HG03045 (cell line): ENCODE data around the gene AFAP1L1.
"Not testable (repeated sequence)": the region's sequence is repeated elsewhere in the genome, so short reads cannot be mapped to it uniquely, and the experiment has no call there.

Source experiments
- ATAC-seq: cut with Tn5 transposase; IDR thresholded peaks from one replicate; pipeline ENCODE4 v1.9.1; 2021; ENCODE audit warnings: mild to moderate bottlenecking, moderate library complexity; ENCODE audit not compliant: unreplicated experiment

AFAP1L1 gene

GRCh38 chr5:149260761-149261160, 10.9 kb upstream of the AFAP1L1 start:
- no peak for ATAC-seq

- ATAC-seq: no peak
These were observed 10.4 kb upstream of the AFAP1L1 start for GRCh38 chr5:149261246-149261645.

DNA sequence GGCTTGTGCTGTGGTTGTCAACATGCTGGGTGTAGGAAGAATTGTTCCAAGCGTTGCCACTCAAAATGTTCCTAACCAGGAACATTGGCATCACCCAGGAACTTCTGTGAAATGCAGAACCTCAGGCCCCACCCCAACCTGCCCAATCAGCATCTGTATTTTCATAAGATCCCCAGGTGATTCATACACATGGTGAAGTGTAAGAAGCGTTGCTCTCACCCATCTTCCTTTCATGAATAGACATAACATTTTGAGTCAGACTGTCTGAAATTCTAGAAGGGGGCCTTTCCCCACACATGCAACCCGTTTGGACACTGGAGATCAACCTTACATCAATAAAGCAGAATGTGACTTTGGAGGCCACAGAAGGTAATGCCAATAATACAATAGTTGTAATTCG, 9.3 kb upstream of the AFAP1L1 start:
- ATAC-seq: no peak

- ATAC-seq: no peak
These were observed 7.1 kb upstream of the AFAP1L1 start for GRCh38 chr5:149264439-149265067.

DNA sequence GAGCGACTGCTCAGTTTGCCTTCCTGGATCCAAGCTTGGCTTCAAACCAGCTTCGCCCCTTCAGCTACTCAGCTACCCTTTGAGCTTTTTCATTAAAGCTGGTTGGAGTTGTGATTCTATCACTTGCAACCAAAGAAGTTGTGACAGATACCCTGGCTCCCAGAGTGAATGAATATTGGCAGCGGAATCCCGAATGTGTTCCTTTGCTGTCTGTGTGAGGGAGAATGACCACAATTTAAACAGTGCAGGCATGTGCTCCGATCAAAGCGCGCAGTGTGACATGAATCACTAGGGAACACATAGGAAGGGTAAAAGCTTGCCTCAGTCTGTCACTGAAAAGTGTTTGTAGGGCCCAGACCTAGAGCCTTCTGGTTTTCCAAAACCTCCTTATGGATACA, 6.6 kb upstream of the AFAP1L1 start:
- ATAC-seq: no peak

- no peak for ATAC-seq
These were observed 6.1 kb upstream of the AFAP1L1 start for GRCh38 chr5:149265597-149265996.

DNA sequence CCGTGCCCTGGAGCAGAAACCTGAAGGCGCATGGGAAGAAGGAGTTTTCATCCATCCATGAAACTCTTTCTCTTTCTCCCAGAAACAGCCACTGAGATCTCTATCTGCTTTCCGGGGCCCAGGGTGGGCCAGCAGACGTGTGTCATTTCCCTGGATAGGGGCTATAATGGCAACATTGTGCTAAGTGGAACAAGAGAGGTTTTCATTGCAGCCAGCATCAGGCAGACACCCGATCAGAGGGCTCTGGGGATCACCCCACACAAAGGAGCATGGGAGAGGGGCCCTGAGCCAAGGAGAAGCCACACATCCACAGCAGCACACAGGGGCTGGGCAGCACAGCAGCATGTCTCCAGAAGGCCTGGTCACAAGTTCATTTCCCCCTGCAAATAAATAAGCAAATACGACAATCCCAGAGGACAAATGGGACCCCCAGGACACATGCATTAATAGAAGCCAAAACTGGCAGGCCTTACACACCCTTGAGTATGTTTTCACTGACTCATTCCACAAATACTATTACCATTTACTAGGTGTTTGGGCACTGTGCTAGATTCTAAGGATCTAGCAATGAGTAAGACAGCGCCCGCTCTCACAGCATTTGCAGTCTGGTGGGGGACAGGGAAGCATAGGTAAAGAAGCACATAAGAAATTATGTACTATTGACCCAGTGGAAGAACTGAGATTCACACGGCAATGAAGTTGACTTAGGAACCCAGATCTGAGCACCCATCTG, 4.3 kb upstream of the AFAP1L1 start:
- no peak for ATAC-seq

DNA sequence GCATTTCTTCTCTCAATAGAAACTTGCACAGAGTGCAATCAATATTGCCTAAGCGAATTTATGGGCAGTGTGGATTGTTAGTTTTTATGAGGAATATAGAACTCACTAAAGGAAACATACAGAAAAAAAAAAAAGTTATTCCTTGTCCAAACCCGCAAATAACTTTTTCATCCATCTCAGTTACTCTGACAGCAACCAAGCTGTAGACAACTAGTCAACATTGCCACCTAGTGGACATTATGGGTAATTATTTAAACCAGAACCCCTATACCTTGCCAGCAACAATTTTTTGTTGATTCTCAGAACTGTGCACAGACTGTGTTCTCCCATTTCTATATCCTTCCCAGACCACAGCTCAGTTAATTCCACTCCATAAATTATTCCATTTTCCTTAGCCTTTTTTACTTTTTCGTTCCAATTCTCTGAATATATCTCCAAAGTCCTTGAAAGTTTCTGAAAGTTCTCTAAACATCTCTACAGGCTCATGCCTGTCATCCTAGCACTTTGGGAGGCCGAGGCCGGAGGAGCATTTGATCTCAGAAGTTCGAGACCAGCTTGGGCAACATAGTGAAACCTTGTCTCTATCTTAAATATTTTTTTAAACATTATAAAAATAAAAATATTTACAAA, 2.6 kb upstream of the AFAP1L1 start:
- no peak for ATAC-seq

GRCh38 chr5:149271195-149271715, 404 bp upstream of the AFAP1L1 start:
- no peak for ATAC-seq

- not testable (repeated sequence) for ATAC-seq
These were observed 1.1 kb downstream of the AFAP1L1 start for GRCh38 chr5:149272781-149273180.

DNA sequence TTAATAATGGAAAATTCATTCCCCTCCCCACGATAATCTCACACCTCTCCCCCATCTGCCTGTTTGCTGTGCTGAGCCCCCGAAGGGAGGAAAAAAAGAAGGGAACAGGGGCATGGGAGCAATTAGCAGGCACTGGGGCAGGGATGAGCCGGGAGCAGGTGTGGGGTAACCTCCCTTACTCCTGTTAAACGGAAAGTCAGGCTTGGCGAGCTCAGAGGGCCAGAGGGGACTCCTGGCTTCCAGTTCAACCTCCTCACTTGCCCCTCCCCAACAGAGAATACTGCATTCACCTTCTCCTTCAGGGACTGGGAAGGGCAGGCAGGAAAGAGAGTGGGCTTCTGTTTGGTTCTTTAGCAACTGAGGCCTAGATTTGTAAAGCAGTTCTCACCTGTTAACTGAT, 1.6 kb downstream of the AFAP1L1 start:
- ATAC-seq: no peak

DNA sequence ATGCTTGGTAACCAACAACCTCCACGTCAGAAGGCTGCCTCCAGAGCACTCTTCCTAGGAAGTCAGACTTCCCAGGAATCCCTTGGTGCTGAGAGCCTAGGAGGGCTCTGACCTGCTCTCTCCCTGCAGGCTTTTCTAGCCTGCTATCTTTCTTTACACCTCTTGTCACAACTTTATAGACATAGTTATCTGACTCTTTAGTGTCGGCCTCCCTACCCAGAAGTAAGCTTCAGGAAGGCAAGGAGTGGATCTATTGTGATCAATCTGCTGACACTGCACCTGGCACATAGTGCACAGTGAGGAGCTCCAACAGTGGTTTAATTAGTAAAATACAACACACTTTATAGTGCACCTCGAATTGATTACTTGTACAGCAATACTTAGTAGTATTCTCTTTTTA, 2.3 kb downstream of the AFAP1L1 start:
- ATAC-seq: no peak

DNA sequence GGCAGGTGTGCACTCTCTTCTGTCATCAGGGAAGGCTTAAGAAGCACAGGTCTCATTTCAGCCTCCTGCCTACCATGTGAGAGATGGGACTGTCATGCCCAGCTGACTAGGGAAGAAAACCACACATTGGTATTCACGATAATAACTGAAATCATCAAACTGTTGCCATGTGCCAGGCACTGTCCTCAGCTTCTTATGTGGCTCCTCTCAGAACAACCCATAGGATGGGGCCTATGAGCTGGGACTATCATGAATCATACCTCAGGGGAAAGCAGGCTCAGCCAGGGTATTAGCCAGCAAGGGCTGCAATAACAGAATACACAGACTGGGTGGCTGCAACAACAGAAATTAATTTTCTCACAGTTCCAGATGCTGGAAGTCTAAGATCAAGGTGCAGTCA, 3.3 kb downstream of the AFAP1L1 start:
- no peak for ATAC-seq

- no peak for ATAC-seq
These were observed 6.1 kb downstream of the AFAP1L1 start for GRCh38 chr5:149277801-149278200.

DNA sequence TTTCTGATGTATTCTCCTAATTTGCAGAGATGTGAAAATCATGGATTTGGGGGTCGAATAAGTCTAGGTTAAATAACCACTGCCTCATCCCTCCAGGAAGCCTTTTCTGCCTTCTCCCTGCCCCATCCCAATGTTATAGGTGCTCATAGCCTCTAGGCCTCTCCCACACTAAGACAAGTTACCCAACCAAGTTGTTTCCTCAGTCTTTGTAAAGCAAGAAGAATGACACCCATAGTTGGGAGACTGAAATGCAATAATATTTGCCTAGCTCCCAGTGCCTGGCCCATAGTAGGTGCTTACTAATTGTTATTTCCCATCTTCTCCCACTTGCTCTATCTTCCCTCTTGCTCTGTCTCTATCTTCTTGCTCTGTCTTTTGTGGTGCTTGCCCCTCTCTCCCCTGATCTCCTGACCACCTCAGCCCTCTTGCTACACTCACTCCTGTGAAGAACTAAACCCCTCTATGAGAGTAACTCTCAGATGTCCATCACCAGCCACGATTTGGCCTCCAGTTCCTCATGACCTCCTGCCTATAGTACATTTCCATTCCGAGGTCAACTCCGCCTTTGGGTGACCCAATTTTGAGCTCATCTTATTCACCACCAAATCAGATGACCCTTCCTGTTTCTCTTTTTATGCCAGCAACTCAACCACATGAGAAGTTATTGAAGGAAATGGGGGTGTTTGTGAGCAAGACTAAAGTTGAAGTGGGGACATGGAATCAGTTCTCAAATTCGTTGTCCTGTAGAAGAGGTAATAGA, 7.0 kb downstream of the AFAP1L1 start:
- ATAC-seq: no peak

- no peak for ATAC-seq
These were observed 8.0 kb downstream of the AFAP1L1 start for GRCh38 chr5:149279661-149280060.

GRCh38 chr5:149280124-149280523, 8.5 kb downstream of the AFAP1L1 start:
- no peak for ATAC-seq

DNA sequence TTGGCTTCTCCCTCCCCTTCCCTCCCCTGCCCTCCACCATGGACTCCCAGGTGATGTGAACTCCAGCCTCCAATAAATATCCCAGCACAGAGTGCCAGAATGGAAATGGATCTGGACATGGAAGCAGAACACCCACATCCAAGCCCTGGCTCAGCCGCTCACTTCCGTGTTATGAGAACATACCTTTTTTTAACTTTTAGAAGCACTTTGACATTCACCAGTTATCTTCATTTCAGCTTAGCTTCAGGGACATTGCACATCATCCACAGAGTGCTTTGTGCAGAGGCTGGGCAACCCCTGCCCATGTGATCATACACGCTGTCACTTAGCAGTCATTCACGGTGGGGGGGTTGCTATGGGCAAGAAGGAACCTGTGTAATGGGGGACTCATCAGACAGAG, 9.1 kb downstream of the AFAP1L1 start:
- no peak for ATAC-seq

DNA sequence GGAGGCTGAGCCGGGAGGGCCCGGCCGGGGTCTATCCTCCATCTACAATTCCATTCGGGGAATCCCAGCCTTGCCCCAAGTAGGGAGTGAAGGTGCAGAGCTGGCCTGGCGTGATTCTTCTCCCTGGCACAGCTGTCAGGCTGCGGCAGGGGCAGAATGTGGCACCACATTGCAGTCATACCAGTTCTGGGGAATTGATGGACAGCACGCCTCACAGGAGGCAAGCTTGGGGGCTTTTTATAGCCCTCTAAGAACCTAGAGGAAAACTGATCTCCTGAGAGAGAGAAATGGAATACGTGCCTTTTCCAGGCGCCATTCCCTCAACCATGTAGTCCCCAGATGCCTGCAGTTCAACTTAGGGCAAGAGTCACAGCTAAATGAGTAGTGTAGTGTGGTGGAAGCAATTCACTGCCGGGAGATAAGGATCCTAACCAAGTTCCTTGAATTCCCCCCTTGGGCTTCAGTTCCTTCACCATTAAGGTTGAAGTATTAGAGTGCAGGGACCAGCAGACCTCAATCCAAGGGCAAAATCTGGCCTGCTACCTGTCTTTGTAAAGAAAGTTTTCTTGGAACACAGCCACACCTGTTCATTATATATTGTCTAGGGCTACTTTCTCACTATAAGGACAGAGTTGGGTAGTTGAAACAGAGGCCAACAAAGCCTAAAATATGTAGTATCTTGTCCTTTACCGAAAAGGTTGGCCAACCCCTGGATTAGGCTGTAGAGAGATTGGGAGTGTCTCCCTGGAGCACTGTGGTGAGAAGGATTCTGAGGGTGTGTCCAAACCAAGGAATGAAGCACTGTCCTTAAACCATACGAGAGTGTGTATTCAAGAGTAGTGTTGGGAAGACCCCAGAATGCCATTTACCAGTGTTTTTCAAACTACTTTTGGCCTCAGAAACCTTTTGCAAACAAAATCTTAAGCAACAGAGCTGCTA, 10.6 kb downstream of the AFAP1L1 start:
- no peak for ATAC-seq

DNA sequence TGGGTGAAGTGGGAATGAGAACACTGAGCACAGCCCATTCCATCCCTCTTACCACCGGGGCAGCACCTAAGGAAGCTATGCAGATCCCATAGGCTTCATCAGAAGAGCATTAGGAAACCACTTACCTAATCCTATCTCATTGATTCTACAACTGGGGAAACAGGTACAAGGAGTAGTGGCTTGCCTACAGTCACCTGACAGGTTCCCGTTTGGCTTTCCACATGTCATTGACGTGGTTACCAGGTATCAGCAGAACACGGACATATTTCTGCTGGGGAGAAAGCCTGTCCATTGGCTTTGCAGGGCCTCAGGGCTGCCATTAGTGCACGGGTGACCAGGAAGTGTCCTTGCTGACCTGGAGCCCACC, 11.3 kb downstream of the AFAP1L1 start:
- ATAC-seq: no peak
